Fibroblast of skin of abdomen (primary cell): ENCODE data around the gene TEDC1. TPM values are rescaled to one million over a fixed set of nuclear protein-coding genes. Genes with fewer than 3 reads are reported as not detected.
A peak's percentile ranks its signal among the peaks of the same experiment; 100 is the strongest.

Experiments
- DNase-seq: peaks from one replicate; pipeline ENCODE4 v3.0.0-alpha.2; 2013
- polyA plus RNA-seq, 2 experiments: library from polyadenylated mRNA; unstranded; fragments of 120-200 nt; gene quantifications; one replicate each; pipeline ENCODE4 v1.2.1, GENCODE V29; 2013; ENCODE audit not compliant: insufficient read length in 2 of 2

TEDC1 gene, protein sequence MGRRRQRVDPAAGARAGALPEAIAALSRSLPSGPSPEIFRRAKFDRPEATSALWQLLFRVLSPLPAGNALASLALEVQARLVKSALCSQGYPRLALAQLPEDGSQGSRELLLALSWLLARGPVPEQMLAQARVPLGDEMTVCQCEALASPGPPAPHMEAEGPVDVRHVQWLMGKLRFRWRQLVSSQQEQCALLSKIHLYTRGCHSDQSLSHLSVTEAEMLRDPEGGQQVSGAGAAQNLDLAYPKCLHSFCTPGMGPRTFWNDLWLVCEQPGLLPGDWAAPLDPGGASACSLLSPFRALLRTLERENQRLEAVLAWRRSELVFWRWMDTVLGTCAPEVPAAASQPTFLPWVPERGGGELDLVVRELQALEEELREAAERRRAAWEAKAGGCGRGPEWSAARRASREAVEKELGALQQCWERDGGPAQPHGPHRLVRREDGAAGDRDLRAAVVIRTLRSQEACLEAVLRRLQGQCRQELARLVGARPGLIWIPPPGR
- 6.8 TPM for polyA plus RNA-seq (2013, experiment 1 of 2; ENCODE audit: insufficient read length)
- polyA plus RNA-seq (2013, experiment 2 of 2; ENCODE audit: insufficient read length) = 6.6 TPM

DNA sequence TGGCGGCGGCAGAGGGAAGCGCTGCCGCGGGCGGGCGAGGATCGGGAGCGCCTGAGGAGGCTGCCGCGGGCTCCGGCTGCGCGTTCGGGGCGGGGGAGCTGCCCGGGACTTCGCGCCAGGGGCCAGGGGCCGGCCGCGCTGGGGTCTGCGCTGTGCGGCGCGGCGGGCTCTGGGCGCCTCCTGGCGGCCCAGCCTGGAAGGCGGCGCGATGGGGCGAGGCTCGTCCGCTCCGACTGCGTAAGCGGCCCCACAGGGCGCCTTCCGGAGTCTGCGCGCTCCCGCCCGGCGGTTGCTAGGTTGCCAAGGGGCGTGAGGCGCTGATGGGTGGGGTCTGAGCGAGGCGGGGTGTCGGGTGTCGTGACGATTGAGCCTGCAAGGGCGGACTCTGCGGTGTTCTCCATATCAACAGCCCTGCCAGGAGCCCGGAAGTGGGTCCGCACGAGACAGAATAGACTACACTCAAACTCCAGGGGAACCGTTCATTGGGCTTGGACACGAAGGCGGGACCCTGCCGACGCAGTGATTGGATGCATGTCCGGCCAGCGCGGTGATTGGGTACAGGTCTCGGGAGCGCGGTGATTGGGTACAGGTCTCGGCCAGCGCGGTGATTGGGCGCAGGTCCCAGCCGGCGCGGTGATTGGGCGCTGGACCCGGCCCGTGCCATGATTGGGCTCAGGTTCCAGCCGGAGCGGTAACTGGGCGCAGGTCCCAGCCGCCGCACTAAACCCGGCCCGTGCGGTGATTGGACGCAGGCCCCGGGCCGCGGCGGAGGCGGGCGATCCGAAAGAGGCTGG is at the start of gene TEDC1:
TSS of gene TEDC1 (plus strand) at position 675 of the 794 bp plus-strand sequence. CDS start 130 bp downstream, outside the sequence.
- peak; percentile 100 for DNase-seq

DNA sequence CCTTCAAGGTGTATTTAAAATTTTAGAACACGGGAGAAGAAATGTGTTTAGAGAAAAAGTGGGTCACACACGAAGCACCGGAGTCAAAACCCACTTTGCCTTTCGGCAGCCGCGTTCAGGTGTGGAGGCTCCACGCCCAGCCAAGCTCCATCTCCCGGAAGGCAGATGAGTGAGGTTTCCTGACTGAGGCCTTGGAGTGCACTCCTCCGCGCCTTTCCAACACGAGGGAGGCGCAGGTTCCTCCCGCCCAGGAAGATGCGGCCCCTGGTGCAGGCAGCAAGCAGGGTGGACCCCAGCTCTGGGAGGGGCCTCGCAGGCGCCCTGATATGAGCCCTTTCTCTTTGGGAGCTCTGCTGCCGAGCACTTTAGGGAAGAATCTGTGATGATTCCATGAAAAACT is 48.9 kb upstream of the TEDC1 start:
- no peak for DNase-seq

DNA sequence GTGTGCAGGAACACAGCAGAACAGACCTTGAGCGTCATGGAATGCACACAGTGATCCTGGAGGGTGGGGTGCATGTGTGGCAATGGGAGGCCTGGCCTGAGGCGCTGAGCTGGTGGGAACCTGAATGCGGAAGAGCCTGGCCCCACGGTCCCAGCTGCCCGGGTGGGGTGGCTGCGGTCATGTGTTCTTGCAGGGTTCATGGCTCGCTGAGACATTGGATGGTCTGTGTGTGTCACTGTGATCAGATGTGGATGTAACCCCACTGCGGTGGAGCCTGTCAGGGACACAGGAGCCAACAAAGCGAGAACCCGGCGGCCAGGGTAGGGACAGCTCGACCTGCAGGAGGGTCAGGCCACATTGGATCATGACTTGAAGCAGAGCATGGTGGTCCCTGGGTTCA is 48.2 kb upstream of the TEDC1 start:
- DNase-seq = no peak

DNA sequence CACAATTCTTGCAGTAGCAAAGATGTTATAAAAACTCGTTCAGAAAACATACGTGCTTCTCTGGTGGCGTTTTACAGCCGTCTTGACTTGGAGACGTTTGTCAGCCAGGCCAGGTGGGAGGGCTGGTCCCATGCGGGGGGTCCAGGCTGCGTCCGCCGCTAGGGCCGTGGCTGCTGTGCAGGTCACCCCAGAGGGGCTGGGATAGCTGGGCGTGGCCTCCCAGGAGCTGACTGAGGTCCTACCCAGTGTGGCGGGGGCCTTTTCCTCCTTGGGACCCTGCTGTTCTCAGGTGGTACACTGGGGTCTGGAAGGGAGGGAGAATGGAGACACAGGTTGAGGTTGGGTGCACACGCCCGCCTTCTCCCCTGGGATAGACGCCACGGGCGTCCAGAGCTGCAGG is 46.2 kb upstream of the TEDC1 start:
- no peak for DNase-seq

DNA sequence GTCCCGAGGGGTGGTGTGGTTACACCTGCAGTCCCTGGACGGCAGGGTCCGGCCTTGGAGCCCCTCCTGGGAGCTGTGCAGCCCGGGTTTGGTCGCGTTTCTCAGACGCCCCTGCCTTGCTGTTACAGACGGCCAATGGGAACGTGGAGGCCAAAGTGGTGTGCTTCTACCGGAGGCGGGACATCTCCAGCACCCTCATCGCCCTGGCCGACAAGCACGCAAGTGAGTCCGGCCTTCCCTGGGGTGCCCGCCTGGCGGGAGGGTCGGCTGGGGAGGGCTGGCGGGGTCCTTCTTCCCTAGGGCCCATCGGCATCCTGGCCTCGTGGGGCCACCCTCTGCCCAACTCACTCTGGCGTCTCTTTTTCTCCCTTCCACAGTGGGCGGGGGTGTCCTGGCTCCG is 45.8 kb upstream of the TEDC1 start:
- DNase-seq = no peak

DNA sequence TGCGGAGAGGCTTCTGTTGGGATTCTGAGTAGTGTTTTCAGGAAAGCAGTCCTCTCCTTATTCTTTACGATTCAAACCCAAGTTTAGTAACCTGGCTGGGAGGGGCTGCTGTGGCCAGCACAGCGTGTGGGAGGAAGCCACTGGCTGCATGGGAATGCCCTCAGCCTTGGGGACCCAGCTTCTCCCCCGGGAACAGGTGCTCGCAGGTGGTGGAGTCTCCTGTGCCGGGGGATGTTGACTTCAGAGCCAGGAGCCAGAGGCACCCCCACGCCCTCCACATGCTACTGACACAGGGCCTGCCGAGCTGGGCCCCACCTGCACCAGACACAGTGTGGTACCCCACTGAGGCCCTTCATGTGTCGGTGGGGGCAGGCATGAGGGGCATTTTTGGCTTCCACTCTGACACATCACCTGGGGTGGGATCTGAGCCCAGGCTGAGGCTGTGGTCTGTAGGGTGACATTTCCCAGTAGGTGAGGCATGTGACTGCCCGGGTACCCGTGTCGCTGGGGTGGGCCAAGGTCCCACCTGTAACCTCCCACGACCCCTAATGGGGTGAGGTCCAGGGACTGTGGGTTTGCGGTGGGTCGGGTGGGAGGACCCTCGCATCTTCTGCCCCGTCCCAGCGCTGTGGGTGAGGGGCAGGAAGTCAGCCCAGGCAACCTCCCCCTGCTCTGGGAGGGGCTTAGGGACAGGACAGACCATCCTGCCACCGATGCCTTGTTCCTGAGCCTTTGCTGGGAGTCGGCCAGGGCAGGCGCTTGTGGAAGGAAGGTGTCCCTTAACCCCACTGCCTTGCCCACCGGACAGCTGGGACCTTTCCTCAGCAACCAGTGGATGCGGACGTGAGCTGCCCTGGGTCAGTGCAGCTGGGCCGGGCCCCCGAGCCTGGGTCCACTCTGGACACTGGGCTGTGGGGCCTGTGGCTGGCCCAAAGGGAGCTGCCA is 44.9 kb upstream of the TEDC1 start:
- DNase-seq = no peak

DNA sequence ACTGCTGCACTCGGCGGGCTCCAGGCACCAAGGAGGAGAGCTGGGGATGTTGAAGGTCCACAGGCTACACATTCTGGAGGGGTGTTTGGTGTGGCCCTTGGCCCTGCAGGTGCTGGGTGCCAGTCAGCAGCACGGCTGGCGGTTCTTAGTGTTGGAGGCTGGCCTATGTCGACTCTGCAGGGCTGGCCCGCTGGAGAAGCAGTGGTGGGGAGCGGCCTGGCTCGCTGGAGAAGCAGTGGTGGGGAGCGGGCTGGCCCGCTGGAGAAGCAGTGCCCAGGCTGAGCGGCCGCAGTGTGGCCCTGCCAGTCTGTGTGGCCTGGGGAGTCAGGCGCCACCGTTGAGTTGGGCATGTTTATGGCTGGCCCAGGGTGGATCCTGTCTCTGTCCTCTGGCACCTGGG is 44.1 kb upstream of the TEDC1 start:
- DNase-seq = no peak

DNA sequence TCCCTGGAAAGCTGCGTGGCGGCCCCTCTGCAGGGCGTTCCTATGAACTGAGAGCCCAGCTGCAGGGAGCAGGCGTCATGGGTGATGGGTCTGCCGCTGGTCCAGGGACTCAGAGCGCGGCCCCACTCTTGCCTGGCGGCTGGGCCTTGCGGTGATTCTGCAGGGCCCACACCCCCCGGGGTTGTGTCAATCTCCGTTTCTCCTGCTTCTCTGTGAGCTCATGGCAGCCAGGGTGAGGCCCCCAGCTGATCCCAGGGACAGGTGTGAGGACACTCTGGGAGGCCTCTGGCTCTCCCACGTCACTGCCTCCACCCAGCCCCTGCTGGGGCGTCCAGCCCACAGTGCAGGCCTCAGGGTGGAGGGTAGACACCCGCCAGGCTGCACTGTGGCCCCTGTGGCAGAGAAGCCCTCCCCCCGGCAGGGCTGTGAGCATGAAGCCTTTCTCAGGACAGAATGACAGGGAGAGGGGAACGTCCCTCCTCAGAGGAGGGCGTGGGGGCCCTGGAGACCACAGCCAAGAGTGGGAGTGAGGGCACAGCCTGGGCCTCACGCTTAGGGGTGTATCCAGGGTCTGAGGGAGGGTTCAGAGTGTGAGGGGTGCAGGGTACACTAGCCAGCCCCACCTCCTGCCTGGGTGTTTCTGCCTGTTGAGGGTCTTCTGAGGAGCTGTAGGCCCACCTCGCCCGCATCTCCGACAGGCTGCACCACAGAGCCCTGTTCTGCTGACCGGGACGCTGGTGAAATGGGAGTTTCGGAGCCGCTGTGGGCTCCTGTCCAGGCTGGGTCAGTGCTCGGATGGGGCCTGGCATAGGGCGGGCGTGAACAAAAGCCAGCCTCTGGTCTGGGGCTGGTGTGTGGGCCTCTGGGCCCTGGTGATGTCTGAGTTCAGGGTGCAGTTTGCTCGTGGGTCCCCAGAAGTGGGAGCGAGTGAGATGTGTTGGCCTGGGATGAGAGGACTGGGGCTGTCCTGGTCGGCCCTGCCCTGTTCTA is 43.1 kb upstream of the TEDC1 start:
- no peak for DNase-seq

DNA sequence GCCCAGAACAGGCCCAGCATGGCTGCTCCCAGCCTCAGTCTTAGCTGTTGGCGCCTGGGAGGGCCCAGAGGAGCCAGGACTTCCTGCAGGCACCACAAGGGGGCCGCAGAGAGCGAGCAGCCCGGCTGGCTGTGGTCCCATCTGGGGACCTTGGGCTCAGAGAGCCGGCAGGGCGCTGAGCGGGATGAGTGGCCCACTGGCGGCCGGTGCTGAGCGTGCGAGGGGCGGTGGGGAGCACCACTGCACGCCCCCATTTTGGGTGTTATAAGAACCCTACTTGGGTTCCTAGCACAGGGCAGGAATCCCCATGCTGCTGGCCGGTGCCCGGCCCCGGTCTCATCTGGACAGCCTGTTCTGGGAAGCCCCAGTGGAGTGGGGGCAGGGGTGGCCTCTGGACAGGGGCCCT is 42.3 kb upstream of the TEDC1 start:
- peak; percentile 40 for DNase-seq

DNA sequence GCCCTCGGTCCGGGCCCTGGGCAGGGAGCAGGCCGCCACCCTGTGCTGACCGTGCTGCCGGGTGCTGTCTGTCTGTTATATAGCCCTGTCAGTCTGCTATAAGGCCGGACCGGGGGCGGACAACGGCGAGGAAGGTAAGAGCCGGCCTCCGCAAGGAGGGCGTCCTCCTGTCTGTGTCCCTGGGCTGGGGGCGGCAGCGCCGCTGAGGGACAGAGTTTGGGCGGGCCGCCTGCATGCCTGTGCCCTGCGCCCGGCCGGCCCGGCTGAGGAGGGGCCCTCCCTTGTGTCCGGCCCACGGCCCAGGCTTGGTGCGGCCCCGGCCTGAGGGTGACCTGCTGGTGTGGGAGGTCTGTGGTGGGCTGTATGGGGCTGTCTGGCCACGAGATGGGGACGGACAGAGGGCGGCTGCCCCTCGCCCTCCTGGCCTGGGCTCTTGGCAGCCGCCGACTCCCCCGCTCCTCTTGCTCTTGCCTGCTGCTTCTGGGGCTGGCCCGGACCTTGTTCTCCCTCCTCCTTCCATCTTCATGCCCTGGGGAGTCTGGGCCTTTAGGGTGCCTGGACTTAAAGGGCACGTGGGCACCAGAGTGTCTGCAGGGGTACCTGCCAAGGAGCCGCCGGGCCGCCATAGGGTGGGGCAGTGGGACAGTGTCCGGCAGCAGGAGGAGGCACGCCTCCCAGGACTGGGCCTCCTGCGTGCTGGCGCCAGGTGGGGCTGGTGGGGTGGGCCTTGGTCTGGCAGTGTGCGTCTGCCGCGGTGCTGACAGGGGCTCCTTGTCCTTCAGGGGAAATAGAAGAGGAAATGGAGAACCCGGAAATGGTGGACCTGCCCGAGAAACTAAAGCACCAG is 41.5 kb upstream of the TEDC1 start:
- no peak for DNase-seq

DNA sequence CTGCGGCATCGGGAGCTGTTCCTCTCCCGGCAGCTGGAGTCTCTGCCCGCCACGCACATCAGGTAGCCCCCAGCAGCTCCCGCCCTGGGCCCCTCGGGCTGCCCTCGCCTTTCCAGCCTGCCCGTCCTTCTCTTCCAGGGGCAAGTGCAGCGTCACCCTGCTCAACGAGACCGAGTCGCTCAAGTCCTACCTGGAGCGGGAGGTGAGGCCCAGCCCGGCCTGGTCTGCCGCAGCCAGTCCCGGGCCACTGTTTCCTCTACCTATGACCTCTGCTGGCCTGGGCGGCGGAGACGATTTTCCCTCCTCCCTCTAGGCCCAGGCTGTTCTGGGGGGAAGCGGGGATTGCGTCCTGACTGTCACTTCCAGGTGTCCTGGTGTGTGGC is 40.9 kb upstream of the TEDC1 start:
- no peak for DNase-seq

DNA sequence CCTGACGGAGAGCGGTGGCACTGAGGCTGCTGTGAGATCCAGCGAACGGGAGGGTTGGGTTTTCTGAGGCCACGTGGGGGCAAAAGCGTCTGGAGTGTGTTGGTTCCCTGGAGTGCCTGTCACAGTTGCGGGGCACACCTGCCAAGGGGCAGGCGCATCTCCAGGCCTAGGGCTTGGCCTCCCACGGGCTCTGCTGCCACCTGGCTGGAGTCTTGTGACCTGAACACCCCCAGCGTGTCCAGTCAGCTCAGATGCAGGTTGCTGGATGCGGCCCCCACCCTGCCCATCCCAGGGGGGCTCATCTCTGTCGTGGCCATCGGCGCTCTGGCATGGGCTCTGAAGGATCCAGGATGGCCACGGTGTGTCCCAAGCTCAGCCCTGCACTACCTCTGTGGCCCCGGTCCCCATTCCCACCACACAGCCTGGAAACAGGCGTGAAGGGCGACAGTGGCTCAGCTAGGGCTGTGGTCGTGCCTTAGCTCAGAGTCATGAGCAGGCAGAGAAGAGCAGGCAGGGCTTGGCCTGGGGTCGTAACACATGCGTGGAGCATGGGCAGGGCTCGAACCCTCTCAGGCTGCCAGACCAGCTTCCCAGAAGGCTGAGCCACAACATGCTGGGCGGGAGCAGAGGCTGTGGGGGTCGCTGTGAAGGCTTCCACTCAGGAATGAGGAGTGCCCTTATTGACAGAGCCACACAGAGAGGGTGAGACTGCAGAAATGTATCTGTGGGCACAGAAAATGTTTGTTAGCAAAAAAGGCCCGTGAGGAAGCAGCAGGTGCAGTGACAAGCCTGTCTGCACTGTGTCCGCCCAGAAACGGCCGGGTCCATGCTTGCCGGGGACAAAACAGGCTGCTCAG is 40.0 kb upstream of the TEDC1 start:
- DNase-seq = no peak

DNA sequence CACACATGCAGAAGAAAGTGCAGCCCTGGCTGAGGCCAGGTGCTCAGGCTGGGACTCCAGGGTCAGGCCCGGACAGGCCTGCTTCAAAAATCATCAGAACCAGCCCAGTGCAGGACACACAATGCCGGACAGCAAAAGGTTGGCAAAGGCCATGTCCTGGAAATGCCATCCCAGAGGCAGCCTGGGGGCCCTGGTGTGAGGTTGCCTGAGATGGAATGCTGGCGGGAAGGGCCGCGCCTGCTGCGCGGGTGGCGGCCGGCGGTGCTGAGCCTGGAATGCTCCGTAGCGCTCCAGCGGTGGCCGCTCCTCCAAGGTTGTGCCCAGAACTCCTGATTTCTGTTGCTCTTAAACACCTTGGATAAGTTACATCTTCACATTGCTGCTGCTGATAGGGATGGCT is 38.1 kb upstream of the TEDC1 start:
- DNase-seq = no peak

DNA sequence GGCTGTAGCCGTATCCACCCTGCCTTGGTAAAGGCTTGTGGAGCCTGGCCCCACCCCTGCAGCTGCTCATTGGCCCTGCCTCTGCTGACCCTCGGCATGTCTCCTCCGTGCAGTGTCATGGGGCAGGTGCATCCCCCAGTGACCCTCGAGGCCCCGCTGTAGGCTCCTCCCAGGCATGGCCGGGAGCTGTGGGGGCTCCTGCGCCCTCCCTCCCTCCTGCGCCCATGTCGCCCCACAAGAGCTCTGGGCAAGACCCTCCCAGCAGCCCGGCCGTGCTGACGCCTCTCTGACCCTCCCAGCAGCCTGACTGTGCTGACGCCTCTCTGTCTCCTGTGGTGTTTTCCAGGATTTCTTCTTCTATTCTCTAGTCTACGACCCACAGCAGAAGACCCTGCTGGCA is 37.2 kb upstream of the TEDC1 start:
- DNase-seq = no peak

DNA sequence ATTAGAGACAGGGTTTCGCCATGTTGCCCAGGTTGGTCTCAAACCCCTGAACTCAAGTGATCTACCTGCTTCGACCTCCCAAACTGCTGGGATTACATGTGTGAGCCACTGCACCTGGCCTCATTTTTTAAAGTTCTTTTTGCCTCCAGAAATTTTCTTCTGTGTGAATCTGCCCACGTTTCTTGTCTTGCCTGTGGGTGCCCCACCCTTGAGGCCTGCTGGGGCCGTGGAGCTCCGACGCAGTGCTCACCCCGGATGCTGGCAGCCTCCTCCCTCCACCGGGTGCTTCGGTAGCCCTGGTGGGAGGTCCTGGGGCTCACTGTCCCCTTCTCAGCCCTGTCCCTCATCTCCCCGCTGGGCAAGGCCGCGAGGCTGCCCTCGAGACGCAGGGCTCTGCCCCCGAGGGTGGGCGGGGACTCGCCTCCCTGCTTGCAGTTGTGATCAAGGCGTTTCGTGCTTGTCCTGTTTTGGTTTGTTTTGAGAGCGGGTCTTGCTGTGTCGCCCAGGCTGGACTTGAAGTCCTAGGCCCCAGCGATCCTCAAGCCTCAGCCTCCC is 35.9 kb upstream of the TEDC1 start:
- DNase-seq = no peak

DNA sequence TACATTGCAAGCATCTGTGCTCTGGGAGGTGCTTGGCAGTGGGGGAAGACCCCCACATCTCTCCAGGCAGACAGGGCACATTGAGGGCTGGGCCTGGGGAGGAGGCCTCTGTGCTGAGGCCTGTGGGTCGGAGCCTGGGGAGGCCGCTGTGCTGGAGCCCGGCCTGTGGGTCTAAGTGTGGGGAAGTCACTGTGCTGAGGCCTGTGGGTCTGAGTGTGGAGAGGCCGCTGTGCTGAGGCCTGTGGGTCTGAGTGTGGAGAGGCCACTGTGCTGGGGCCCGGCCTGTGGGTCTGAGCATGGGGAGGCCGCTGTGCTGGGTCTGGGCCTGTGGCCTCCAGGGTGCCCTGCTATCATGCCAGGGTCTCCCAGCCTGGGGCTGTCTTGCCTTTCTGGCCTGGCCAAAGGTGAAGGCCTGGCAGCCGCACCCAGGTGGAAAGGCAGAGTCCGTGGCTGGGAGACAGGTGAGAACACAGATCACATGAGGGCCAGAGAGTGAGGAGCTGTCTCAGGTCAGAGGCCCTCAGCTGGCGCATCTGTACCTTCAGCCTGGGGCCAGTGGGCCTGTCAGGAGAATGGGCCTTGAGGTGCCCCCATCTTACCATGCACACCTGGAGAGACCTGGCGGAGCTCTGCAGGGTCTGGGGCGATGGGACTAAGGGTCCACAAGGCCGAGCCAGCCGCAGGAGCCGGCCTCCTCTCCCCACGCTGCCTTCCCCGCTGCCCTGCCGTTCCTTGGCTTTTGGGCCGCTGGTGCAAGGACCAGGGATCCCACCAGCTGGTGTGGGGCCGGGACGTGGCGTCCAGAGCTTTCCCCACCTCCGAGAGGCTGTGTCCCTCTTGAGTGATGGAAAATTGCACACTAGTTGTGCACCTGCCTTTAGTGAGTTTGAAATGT is 35.0 kb upstream of the TEDC1 start:
- DNase-seq = no peak

DNA sequence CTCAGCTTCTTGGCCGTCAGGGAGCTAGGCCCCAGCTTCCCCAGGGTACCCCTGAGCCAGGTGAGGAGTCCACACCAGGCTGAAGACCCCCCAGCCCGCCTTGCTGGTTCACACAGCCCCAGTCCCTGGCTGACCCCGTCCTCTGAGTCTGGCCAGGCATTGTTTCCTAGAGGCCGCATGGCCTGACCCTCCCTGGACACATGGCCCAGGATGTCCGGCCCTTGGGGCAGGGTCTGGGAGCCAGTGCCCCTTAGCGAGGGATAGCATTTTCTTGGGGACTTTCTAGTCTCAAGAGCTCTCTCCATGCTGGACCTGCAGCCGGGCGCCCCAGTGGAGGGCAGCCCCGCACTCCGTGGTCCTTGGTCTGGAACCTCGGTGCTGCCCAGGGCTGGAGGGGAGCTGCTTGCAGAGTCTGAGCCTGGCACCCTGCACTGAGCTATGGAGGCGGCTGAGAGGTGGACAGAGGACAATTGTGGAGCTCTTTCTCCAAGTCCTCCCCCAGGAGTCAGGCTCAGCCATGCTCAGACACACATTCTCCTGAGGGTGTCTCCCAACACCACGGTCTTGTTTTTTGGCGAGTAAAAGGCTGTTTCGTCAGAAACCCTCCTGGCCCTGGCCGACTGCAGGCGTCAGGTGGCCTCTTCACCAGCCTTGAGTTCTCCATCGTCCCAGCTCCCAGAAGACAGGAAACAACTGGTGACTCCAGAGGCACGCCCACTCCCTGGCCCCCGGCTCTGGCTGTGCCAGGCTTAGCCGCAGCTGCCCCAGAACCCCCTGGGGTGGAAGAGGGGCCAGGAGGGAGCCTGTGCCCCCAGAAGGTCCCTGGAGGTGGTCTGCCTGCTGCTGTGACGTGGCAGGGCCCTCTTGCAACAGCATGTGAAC is 34.1 kb upstream of the TEDC1 start:
- no peak for DNase-seq
